Stimulated activated CD8-positive, alpha-beta memory T cell treated with anti-CD3 and anti-CD28 coated beads, Interleukin-7, amount 100 ng/mL, for 4 hours (primary cell): ENCODE data around the gene DRC3.

Source experiments
- DNase-seq, 2 donors: peaks; one replicate each; pipeline ENCODE4 v3.0.0-alpha.2; 2020; ENCODE audit warnings: low read depth in 2 of 2

The DRC3 gene

DNA sequence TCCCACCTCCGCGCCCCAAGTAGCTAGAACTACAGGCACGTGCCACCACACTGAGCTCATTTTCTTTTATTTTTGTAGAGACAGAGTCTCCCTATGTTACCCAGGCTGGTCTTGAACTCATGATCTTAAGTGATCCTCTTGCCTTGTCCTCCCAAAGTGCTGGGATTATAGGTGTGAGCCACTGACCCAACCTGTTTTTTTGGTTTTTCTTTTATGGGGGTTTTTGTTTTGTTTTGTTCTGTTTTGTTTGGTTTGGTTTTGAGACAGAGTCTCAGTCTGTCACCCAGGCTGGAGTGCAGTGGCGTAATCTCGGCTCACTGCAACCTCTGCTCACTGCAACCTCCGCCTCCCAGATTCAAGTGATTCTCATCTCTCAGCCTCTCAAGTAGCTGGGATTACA lies 82.9 kb downstream of the DRC3 start:
- DNase-seq, result no peak

DNA sequence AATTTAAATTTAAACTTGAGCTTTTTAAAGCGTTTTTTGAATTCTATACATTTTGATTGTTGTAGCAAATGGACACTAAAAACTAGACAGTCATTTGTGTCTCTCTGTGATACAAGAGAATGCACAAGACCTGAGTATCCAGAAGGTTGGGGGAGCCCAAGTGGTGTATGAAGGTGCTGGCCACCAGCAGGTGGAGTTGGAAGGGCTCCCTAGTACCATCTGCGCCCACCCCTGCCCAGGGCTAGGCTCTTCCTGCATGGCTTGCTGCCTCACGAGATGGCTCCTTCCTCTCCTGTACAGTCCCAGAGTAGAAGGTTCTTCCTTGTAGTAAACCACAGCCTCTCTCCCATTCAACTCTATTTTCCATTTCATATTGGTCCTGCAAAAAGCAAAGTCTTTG lies 83.6 kb downstream of the DRC3 start:
- DNase-seq, result no peak

DNA sequence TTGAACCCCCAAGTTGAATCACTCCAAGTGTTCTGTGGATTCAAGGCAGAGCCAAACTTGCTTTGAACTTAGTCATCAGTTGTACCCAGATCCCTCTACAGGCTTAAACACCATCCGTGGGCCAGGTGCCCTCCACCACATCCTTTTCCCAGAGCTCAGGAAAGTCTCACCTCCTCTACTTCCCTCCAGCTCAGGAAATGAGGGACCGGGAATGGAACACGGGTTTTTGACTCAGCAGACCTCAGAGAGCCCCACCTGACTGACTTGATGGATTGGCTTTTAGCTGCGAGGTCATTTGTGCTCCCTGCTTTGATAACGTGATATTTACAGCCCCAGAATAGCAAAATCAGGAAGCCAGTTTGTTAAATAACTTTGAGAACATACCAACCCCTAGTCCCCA lies 86.6 kb downstream of the DRC3 start:
- no peak for DNase-seq

DNA sequence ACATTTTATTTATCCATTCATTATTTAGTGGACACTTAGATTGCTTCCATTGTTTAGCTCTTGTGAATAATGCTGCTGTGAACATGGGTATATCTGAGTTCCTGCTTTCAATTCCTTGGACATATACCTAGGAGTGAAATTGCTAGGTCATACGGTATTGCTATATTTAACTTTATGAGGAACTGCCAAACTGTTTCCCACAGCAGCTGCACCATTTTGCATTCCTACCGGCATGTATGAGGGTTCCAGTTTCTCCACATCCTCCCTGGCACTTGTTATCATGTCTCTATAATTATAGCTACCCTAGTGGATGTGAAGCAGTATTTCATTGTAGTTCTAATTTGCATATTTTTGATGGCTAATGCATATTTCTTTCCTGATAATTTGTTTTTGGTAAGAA lies 91.4 kb downstream of the DRC3 start:
- no peak for DNase-seq

DNA sequence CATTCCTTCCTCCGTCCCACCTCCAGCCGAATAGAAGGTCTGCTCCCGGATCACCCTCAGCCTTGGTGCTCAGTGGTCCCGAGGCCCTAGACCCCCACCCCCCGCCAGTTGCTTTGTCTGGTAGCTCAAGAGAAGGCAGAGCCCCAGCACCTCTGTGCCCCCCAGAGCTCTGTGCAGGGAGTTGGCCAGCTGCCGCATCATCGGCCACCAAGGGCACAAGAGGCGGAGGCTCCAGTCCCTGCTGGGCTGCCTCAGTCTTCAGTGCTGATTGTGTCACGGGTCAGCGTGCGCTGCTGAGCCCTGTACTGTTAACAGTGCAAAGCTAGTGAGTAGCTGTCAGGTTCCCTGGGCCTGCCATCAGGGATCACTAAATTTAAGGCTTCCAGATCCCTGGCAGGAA lies 92.9 kb downstream of the DRC3 start:
- DNase-seq, result no peak
